HepG2 (cell line): ENCODE results near the gene CHKA. TPM values are rescaled to one million over a fixed set of nuclear protein-coding genes. Genes with fewer than 3 reads are reported as not detected.

Experiments used
- AGO2 ChIP-seq: fragments of 200-400 bp; formaldehyde crosslinking; optimal IDR thresholded peaks from 2 replicates; pipeline ENCODE3; 2017; ENCODE audit warnings: mild to moderate bottlenecking, low read depth, low read length, moderate library complexity
- CREM ChIP-seq, 2 experiments: sonication (generic) in 1 of 2; formaldehyde crosslinking in 1 of 2; IDR thresholded peaks; 2 replicates each; pipeline versions ENCODE4 v1.4.0 to v1.6.1; 2016 to 2020; ENCODE audit warnings: antibody characterized with exemption in 1 of 2, mild to moderate bottlenecking in 1 of 2, missing genetic modification reagents in 1 of 2
- ESRRA ChIP-seq: sonication (generic); formaldehyde crosslinking; IDR thresholded peaks from 2 replicates; pipeline ENCODE4 v1.5.1; 2020; ENCODE audit warnings: mild to moderate bottlenecking, low read depth, missing genetic modification reagents
- GABPB1 ChIP-seq: IDR thresholded peaks from 2 replicates; pipeline ENCODE4 v1.6.1; 2016; ENCODE audit warnings: mild to moderate bottlenecking, missing genetic modification reagents, moderate library complexity, missing compliant biosample characterization
- HDAC2 ChIP-seq: sonication (generic); formaldehyde crosslinking; IDR thresholded peaks from 2 replicates; pipeline ENCODE4 v1.4.0; 2020; ENCODE audit warnings: missing genetic modification reagents
- HHEX ChIP-seq: IDR thresholded peaks from 2 replicates; pipeline ENCODE4 v1.6.1; 2016; ENCODE audit warnings: control low read depth
- SAP130 ChIP-seq: IDR thresholded peaks from 2 replicates; pipeline ENCODE4 v1.6.1; 2016; ENCODE audit warnings: low read depth
- SP140L ChIP-seq: sonication (generic); formaldehyde crosslinking; IDR thresholded peaks from 2 replicates; pipeline ENCODE4 v1.4.0; 2020; ENCODE audit warnings: missing genetic modification reagents, borderline replicate concordance
- YY1 ChIP-seq: IDR thresholded peaks from 2 replicates; pipeline ENCODE4 v1.6.1; 2011; ENCODE audit warnings: low read length, low read depth, moderate library complexity, mild to moderate bottlenecking; ENCODE audit not compliant: insufficient read depth, insufficient replicate concordance
- ZFP36L1 ChIP-seq: sonication (generic); formaldehyde crosslinking; IDR thresholded peaks from 2 replicates; pipeline ENCODE4 v1.8.0; 2022; ENCODE audit warnings: mild to moderate bottlenecking, missing genetic modification reagents, moderate library complexity
- ZNF12 ChIP-seq: sonication (generic); formaldehyde crosslinking; IDR thresholded peaks from 2 replicates; pipeline ENCODE4 v1.5.0; 2020; ENCODE audit warnings: missing genetic modification reagents
- ZNF264 ChIP-seq: sonication (generic); formaldehyde crosslinking; IDR thresholded peaks from 2 replicates; pipeline ENCODE4 v1.4.0; 2020; ENCODE audit warnings: missing genetic modification reagents
- ZNF460 ChIP-seq: sonication (generic); formaldehyde crosslinking; IDR thresholded peaks from 2 replicates; pipeline ENCODE4 v1.5.1; 2020; ENCODE audit warnings: missing genetic modification reagents, mild to moderate bottlenecking, borderline replicate concordance
- ZNF549 ChIP-seq: sonication (generic); formaldehyde crosslinking; IDR thresholded peaks from 2 replicates; pipeline ENCODE4 v1.5.0; 2020; ENCODE audit warnings: missing genetic modification reagents
- ZNF782 ChIP-seq: sonication (generic); formaldehyde crosslinking; IDR thresholded peaks from 2 replicates; pipeline ENCODE4 v1.4.0; 2020; ENCODE audit warnings: missing genetic modification reagents, mild to moderate bottlenecking, borderline replicate concordance
- ZNF841 ChIP-seq: sonication (generic); formaldehyde crosslinking; IDR thresholded peaks from 2 replicates; pipeline ENCODE4 v1.8.1; 2023; ENCODE audit warnings: missing genetic modification reagents, borderline replicate concordance
- polyA plus RNA-seq, 8 experiments: library from polyadenylated mRNA; depleted of rRNA in 3 of 8; stranded (reverse) in 7 of 8; unstranded in 1 of 8; fragments of >200 nt; fragmentation: Illumina TruSeq in 4 of 8; extraction: Trizol in 4 of 8; gene quantifications; 2 replicates each; pipeline versions ENCODE4 v1.2.1 to v1.2.3, GENCODE V29; 2011 to 2016; ENCODE audit warnings: low read depth in 4 of 8, missing spikeins in 1 of 8, mixed read lengths in 1 of 8; ENCODE audit not compliant: insufficient read depth in 1 of 8
- total RNA-seq, 5 experiments: library from RNA; depleted of rRNA; stranded (reverse); fragments of >200 nt; fragmentation: Illumina TruSeq; extraction: Trizol; gene quantifications; 2 replicates each; pipeline ENCODE4 v1.2.3, GENCODE V29; 2016; ENCODE audit warnings: low read depth in 1 of 5
- TF ChIP-seq, protein P1 (sequence below): sonication (generic); formaldehyde crosslinking; IDR thresholded peaks from 2 replicates; pipeline ENCODE4 v1.4.0; 2020; ENCODE audit warnings: mild to moderate bottlenecking, low read depth, missing genetic modification reagents
- TF ChIP-seq, protein P2 (sequence below): sonication (generic); formaldehyde crosslinking; IDR thresholded peaks from 2 replicates; pipeline ENCODE4 v1.4.0; 2020; ENCODE audit warnings: missing genetic modification reagents, borderline replicate concordance
- TF ChIP-seq, protein P3 (sequence below): sonication (generic); formaldehyde crosslinking; IDR thresholded peaks from 2 replicates; pipeline ENCODE4 v1.4.0; 2020; ENCODE audit warnings: mild to moderate bottlenecking, missing genetic modification reagents
- TF ChIP-seq, protein P4 (sequence below): IDR thresholded peaks from 2 replicates; pipeline ENCODE4 v1.6.1; 2016; ENCODE audit warnings: low read depth, control low read depth

Gene CHKA
- total and polyA plus RNA-seq, 2 of the 13 experiments (the other 11 are each of a cell fraction or from before 2014, with no cell fraction given): 71.6 to 92.7 TPM

DNA sequence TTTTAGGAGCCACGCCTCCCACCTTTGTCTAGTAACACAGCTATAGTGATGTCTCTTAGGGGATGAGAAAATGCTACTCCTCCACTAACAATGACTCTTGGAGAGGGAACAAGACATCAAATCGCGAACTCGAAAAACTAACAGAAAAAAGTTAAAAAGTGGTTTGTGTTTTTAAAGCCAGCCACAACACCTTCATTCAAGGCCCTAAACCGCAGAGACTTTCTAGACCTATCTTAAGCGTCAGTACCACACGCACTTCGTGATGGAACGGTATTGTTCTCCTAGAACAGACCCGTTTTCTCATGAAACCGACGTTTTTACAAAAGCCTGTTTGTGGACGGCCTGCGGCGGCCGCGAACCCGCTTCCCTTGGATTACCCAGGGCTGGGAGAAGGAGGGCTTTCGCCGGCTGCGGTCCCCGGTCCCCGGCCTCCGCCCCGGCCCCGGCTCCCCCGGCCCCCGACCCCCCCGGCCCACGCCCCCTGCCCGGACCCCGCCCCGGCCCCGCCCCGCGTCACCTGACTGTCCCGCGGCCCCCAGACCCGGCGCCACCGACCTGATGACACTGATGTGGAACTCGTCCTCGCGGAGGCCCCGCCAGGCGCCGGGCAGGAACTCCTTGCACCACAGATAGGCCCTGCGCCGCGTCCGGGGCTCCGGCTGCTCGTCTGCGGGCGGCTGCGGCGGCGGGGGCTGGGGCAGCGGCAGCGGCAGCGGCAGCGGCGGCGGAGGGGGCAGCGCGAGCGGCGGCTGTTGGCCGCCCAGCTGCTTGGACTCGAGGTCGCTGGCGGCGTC, 718 bp downstream of the CHKA start (continued):
- TF ChIP-seq, protein P1, sequence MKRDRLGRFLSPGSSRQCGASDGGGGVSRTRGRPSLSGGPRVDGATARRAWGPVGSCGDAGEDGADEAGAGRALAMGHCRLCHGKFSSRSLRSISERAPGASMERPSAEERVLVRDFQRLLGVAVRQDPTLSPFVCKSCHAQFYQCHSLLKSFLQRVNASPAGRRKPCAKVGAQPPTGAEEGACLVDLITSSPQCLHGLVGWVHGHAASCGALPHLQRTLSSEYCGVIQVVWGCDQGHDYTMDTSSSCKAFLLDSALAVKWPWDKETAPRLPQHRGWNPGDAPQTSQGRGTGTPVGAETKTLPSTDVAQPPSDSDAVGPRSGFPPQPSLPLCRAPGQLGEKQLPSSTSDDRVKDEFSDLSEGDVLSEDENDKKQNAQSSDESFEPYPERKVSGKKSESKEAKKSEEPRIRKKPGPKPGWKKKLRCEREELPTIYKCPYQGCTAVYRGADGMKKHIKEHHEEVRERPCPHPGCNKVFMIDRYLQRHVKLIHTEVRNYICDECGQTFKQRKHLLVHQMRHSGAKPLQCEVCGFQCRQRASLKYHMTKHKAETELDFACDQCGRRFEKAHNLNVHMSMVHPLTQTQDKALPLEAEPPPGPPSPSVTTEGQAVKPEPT: no peak
- TF ChIP-seq ZNF841 (no peak), ZNF264 (CRISPR knock-in tag) (no peak), ZNF460 (CRISPR knock-in tag) (no peak), ESRRA (no peak), ZFP36L1 (no peak), SAP130 (CRISPR knock-in tag) (peak; percentile 43; the same call in 1 of the 2 replicates), SP140L (CRISPR knock-in tag) (no peak), YY1 (peak; percentile 8), ZNF12 (CRISPR knock-in tag) (no peak), ZNF549 (CRISPR knock-in tag) (no peak), ZNF782 (CRISPR knock-in tag) (no peak), HHEX (CRISPR knock-in tag) (no peak), CREM (IDR thresholded peaks at IDR 0.05) (no peak), CREM (CRISPR knock-in tag; IDR thresholded peaks at IDR 0.05) (no peak), AGO2 (peak; percentile 28), HDAC2 (CRISPR knock-in tag) (no peak), GABPB1 (CRISPR knock-in tag) (0 out of 2 replicates have a peak, but pooled peaks have one; percentile 6)
- TF ChIP-seq, protein P2, sequence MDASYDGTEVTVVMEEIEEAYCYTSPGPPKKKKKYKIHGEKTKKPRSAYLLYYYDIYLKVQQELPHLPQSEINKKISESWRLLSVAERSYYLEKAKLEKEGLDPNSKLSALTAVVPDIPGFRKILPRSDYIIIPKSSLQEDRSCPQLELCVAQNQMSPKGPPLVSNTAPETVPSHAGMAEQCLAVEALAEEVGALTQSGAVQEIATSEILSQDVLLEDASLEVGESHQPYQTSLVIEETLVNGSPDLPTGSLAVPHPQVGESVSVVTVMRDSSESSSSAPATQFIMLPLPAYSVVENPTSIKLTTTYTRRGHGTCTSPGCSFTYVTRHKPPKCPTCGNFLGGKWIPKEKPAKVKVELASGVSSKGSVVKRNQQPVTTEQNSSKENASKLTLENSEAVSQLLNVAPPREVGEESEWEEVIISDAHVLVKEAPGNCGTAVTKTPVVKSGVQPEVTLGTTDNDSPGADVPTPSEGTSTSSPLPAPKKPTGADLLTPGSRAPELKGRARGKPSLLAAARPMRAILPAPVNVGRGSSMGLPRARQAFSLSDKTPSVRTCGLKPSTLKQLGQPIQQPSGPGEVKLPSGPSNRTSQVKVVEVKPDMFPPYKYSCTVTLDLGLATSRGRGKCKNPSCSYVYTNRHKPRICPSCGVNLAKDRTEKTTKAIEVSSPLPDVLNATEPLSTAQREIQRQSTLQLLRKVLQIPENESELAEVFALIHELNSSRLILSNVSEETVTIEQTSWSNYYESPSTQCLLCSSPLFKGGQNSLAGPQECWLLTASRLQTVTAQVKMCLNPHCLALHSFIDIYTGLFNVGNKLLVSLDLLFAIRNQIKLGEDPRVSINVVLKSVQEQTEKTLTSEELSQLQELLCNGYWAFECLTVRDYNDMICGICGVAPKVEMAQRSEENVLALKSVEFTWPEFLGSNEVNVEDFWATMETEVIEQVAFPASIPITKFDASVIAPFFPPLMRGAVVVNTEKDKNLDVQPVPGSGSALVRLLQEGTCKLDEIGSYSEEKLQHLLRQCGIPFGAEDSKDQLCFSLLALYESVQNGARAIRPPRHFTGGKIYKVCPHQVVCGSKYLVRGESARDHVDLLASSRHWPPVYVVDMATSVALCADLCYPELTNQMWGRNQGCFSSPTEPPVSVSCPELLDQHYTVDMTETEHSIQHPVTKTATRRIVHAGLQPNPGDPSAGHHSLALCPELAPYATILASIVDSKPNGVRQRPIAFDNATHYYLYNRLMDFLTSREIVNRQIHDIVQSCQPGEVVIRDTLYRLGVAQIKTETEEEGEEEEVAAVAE: no peak
- TF ChIP-seq, protein P3, sequence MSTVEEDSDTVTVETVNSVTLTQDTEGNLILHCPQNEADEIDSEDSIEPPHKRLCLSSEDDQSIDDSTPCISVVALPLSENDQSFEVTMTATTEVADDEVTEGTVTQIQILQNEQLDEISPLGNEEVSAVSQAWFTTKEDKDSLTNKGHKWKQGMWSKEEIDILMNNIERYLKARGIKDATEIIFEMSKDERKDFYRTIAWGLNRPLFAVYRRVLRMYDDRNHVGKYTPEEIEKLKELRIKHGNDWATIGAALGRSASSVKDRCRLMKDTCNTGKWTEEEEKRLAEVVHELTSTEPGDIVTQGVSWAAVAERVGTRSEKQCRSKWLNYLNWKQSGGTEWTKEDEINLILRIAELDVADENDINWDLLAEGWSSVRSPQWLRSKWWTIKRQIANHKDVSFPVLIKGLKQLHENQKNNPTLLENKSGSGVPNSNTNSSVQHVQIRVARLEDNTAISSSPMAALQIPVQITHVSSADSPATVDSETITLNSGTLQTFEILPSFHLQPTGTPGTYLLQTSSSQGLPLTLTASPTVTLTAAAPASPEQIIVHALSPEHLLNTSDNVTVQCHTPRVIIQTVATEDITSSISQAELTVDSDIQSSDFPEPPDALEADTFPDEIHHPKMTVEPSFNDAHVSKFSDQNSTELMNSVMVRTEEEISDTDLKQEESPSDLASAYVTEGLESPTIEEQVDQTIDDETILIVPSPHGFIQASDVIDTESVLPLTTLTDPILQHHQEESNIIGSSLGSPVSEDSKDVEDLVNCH: no peak
- TF ChIP-seq, protein P4, sequence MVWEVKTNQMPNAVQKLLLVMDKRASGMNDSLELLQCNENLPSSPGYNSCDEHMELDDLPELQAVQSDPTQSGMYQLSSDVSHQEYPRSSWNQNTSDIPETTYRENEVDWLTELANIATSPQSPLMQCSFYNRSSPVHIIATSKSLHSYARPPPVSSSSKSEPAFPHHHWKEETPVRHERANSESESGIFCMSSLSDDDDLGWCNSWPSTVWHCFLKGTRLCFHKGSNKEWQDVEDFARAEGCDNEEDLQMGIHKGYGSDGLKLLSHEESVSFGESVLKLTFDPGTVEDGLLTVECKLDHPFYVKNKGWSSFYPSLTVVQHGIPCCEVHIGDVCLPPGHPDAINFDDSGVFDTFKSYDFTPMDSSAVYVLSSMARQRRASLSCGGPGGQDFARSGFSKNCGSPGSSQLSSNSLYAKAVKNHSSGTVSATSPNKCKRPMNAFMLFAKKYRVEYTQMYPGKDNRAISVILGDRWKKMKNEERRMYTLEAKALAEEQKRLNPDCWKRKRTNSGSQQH: no peak
